ENCODE data around the gene ADARB2.

The ADARB2 gene

GRCh38 chr10:1203216-1203615 lies 534.1 kb downstream of the ADARB2 start:
- ChIA-PET CTCF (no interaction called here), POLR2A (ENCODE audit: low non-redundant PET) (no interaction called here)
- no peak for DNase-seq (ENCODE audit: low spot score)
- no peak for TF ChIP-seq CTCF (conservative IDR thresholded peaks at IDR 0.05; ENCODE audit: low read depth)
- no peak overlapping the region for H3K27ac ChIP-seq

- TF ChIP-seq CTCF (conservative IDR thresholded peaks at IDR 0.05; ENCODE audit: low read depth): no peak
- POLR2A ChIA-PET (ENCODE audit: low non-redundant PET): no interaction called here
- DNase-seq (ENCODE audit: low spot score): no peak
- CTCF ChIA-PET: interaction anchor here (0.6 kb wide), 1 partner anchor 1511 kb away, joined by 3 read pairs; no protein-coding TSS in a partner anchor
- H3K27ac ChIP-seq: no peak overlapping the region
Observed at GRCh38 chr10:1202343-1202742, 535.0 kb downstream of the ADARB2 start.

GRCh38 chr10:1200866-1201807 lies 536.2 kb downstream of the ADARB2 start:
- TF ChIP-seq CTCF (conservative IDR thresholded peaks at IDR 0.05; ENCODE audit: low read depth): no peak
- ChIA-PET POLR2A (ENCODE audit: low non-redundant PET) (no interaction called here), CTCF (interaction anchor here (0.6 kb wide), 2 partner anchors 570 to 1468 kb away, joined by 3 to 5 read pairs; no protein-coding TSS in a partner anchor)
- no peak for DNase-seq (ENCODE audit: low spot score)
- H3K27ac ChIP-seq: no peak overlapping the region

- no peak for DNase-seq (ENCODE audit: low spot score)
- ChIA-PET CTCF (no interaction called here), POLR2A (ENCODE audit: low non-redundant PET) (no interaction called here)
- H3K27ac ChIP-seq: no peak overlapping the region
- no peak for TF ChIP-seq CTCF (conservative IDR thresholded peaks at IDR 0.05; ENCODE audit: low read depth)
Observed at GRCh38 chr10:1199897-1200721, 537.2 kb downstream of the ADARB2 start.

- CTCF ChIA-PET: no interaction called here
- TF ChIP-seq CTCF (conservative IDR thresholded peaks at IDR 0.05; ENCODE audit: low read depth): no peak
Observed at GRCh38 chr10:1199345-1199673, 538.0 kb downstream of the ADARB2 start.

GRCh38 chr10:1198453-1199344 lies 538.6 kb downstream of the ADARB2 start:
- no peak for DNase-seq (ENCODE audit: low spot score)
- H3K27ac ChIP-seq: no peak overlapping the region
- no peak for TF ChIP-seq CTCF (conservative IDR thresholded peaks at IDR 0.05; ENCODE audit: low read depth)
- POLR2A ChIA-PET (ENCODE audit: low non-redundant PET): no interaction called here
- CTCF ChIA-PET: no interaction called here

More at GRCh38 chr10:1199345-1199673, 538.0 kb downstream of the ADARB2 start:
- no peak for DNase-seq (ENCODE audit: low spot score)
- POLR2A ChIA-PET (ENCODE audit: low non-redundant PET): no interaction called here
- no peak overlapping the region for H3K27ac ChIP-seq
